ENCODE data around the gene PLG.
"Not testable (repeated sequence)": the region's sequence is repeated elsewhere in the genome, so short reads cannot be mapped to it uniquely, and the experiment has no call there.

The PLG gene

GRCh38 chr6:160708993-160709392, 6.9 kb downstream of the PLG start:
- not testable (repeated sequence) for DNase-seq

- DNase-seq, result no peak
These were observed 12.8 kb downstream of the PLG start for GRCh38 chr6:160714731-160715316.

- DNase-seq, result no peak
These were observed 28.9 kb downstream of the PLG start for GRCh38 chr6:160730911-160731310.

GRCh38 chr6:160733050-160733646, 31.1 kb downstream of the PLG start:
- no peak for DNase-seq

- no peak for DNase-seq
These were observed 32.6 kb downstream of the PLG start for GRCh38 chr6:160734627-160735026.

- DNase-seq, result no peak
These were observed 33.5 kb downstream of the PLG start for GRCh38 chr6:160735523-160735922.

GRCh38 chr6:160737934-160738333, 35.9 kb downstream of the PLG start:
- DNase-seq, result no peak

- DNase-seq, result no peak
These were observed 37.9 kb downstream of the PLG start for GRCh38 chr6:160739955-160740354.

- DNase-seq, result not testable (repeated sequence)
These were observed 39.0 kb downstream of the PLG start for GRCh38 chr6:160741012-160741411.

- no peak for DNase-seq
These were observed 40.0 kb downstream of the PLG start for GRCh38 chr6:160742090-160742489.

- no peak for DNase-seq
These were observed 48.2 kb downstream of the PLG start for GRCh38 chr6:160750276-160750689.

- not testable (repeated sequence) for DNase-seq
These were observed 51.2 kb downstream of the PLG start for GRCh38 chr6:160753211-160753610.

- DNase-seq, result no peak
These were observed 53.1 kb downstream of the PLG start for GRCh38 chr6:160755165-160755564.

- no peak for DNase-seq
These were observed 54.0 kb downstream of the PLG start for GRCh38 chr6:160756021-160756420.

- no peak for DNase-seq
These were observed 54.8 kb downstream of the PLG start for GRCh38 chr6:160756871-160757270.

GRCh38 chr6:160764847-160765246, 62.8 kb downstream of the PLG start:
- DNase-seq, result no peak

GRCh38 chr6:160765412-160765811, 63.4 kb downstream of the PLG start:
- no peak for DNase-seq

GRCh38 chr6:160766657-160766988, 64.6 kb downstream of the PLG start:
- no peak for DNase-seq

- no peak for DNase-seq
These were observed 65.1 kb downstream of the PLG start for GRCh38 chr6:160766989-160767646.

GRCh38 chr6:160767647-160768019, 65.6 kb downstream of the PLG start:
- DNase-seq, result no peak

GRCh38 chr6:160768101-160768500, 66.1 kb downstream of the PLG start:
- no peak for DNase-seq

- DNase-seq, result no peak
These were observed 72.4 kb downstream of the PLG start for GRCh38 chr6:160774399-160774798.

- DNase-seq, result no peak
These were observed 73.9 kb downstream of the PLG start for GRCh38 chr6:160775792-160776580.

GRCh38 chr6:160779095-160779494, 77.1 kb downstream of the PLG start:
- not testable (repeated sequence) for DNase-seq
